DOHH2 (cell line): Measurements from ENCODE around the gene MRC2.

Experiments
- H3F3A ChIP-seq: fragments of 200-600 bp; sonication (generic), shearing (Covaris generic); 2 replicates; pipeline ENCODE4 v1.6.0; 2016; ENCODE audit warnings: antibody characterized with exemption, mild to moderate bottlenecking; ENCODE audit not compliant: control insufficient read depth, insufficient read depth
- H3K27ac ChIP-seq: fragments of 200-600 bp; sonication (generic); 2 replicates; pipeline ENCODE4 v1.5.1; 2014; ENCODE audit warnings: low read depth, mild to moderate bottlenecking, low read length, moderate library complexity
- H3K27me3 ChIP-seq: fragments of 200-600 bp; sonication (generic); 2 replicates; pipeline ENCODE4 v1.6.1; 2014; ENCODE audit warnings: mild to moderate bottlenecking, low read length, mixed read lengths; ENCODE audit not compliant: control insufficient read depth
- H3K36me3 ChIP-seq: fragments of 200-600 bp; sonication (generic); 2 replicates; pipeline ENCODE4 v1.6.1; 2014; ENCODE audit warnings: mild to moderate bottlenecking, low read length, moderate library complexity, mixed read lengths; ENCODE audit not compliant: control insufficient read depth
- H3K4me1 ChIP-seq: fragments of 200-600 bp; sonication (generic); 2 replicates; pipeline ENCODE4 v1.6.1; 2014; ENCODE audit warnings: mild to moderate bottlenecking, low read length, mixed read lengths; ENCODE audit not compliant: control insufficient read depth
- H3K4me2 ChIP-seq: fragments of 200-600 bp; sonication (generic); 2 replicates; pipeline ENCODE4 v1.6.0; 2014; ENCODE audit warnings: mild to moderate bottlenecking, low read length, moderate library complexity
- H3K4me3 ChIP-seq: fragments of 200-600 bp; sonication (generic); 2 replicates; pipeline ENCODE4 v1.5.1; 2014; ENCODE audit warnings: mild to moderate bottlenecking, low read length, mixed read lengths
- H3K79me2 ChIP-seq: fragments of 200-600 bp; sonication (generic); 2 replicates; pipeline ENCODE4 v1.6.1; 2014; ENCODE audit warnings: mild to moderate bottlenecking, low read length, mixed read lengths; ENCODE audit not compliant: control insufficient read depth
- H3K9me2 ChIP-seq: fragments of 200-600 bp; sonication (generic); replicated peaks from 2 replicates; pipeline ENCODE4 v1.6.1; 2014; ENCODE audit warnings: mild to moderate bottlenecking, low read length, mixed read lengths; ENCODE audit not compliant: control insufficient read depth
- H3K9me3 ChIP-seq: fragments of 200-600 bp; sonication (generic); 2 replicates; pipeline ENCODE4 v1.6.1; 2014; ENCODE audit warnings: antibody characterized with exemption, low read length, mixed read lengths; ENCODE audit not compliant: control insufficient read depth, insufficient read depth
- H4K20me1 ChIP-seq: fragments of 200-600 bp; sonication (generic); 2 replicates; pipeline ENCODE4 v1.6.0; 2014; ENCODE audit warnings: low read depth, mild to moderate bottlenecking, antibody characterized with exemption, low read length, moderate library complexity; ENCODE audit not compliant: control insufficient read depth, insufficient read depth
- EZH2phosphoT487 ChIP-seq: fragments of 200-600 bp; sonication (generic); IDR thresholded peaks from 2 replicates; pipeline ENCODE4 v1.6.1; 2017; ENCODE audit warnings: borderline replicate concordance, mild to moderate bottlenecking, antibody characterized with exemption, low read length, moderate library complexity, mixed read lengths
- TF ChIP-seq, protein P1 (sequence below): fragments of 200-600 bp; sonication (generic); IDR thresholded peaks from one replicate; pipeline ENCODE4 v1.5.1; 2014; ENCODE audit warnings: antibody characterized with exemption, mild to moderate bottlenecking, low read depth, low read length; ENCODE audit not compliant: poor library complexity, severe bottlenecking

The MRC2 gene

GRCh38 chr17:62631936-62632924, 4.8 kb downstream of the MRC2 start:
- Histone ChIP-seq H3K27ac (no peak overlapping the region), H3K9me3 (no peaks in the 10 kb centered on the region), H3K36me3 (no peaks in the 10 kb centered on the region), H3K27me3 (peaks cover 26% of the 10 kb centered on the region), H3F3A (no peaks in the 10 kb centered on the region), H3K4me2 (no peak overlapping the region), H3K4me3 (no peak overlapping the region), H3K79me2 (no peaks in the 10 kb centered on the region), H3K9me2 (no peaks in the 10 kb centered on the region), H4K20me1 (no peaks in the 10 kb centered on the region), H3K4me1 (0 out of 2 replicates have a peak, but pooled peaks cover 3% of the 10 kb centered on the region)
- TF ChIP-seq EZH2phosphoT487 = no peak
- TF ChIP-seq, protein P1, sequence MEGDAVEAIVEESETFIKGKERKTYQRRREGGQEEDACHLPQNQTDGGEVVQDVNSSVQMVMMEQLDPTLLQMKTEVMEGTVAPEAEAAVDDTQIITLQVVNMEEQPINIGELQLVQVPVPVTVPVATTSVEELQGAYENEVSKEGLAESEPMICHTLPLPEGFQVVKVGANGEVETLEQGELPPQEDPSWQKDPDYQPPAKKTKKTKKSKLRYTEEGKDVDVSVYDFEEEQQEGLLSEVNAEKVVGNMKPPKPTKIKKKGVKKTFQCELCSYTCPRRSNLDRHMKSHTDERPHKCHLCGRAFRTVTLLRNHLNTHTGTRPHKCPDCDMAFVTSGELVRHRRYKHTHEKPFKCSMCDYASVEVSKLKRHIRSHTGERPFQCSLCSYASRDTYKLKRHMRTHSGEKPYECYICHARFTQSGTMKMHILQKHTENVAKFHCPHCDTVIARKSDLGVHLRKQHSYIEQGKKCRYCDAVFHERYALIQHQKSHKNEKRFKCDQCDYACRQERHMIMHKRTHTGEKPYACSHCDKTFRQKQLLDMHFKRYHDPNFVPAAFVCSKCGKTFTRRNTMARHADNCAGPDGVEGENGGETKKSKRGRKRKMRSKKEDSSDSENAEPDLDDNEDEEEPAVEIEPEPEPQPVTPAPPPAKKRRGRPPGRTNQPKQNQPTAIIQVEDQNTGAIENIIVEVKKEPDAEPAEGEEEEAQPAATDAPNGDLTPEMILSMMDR = no peak

DNA sequence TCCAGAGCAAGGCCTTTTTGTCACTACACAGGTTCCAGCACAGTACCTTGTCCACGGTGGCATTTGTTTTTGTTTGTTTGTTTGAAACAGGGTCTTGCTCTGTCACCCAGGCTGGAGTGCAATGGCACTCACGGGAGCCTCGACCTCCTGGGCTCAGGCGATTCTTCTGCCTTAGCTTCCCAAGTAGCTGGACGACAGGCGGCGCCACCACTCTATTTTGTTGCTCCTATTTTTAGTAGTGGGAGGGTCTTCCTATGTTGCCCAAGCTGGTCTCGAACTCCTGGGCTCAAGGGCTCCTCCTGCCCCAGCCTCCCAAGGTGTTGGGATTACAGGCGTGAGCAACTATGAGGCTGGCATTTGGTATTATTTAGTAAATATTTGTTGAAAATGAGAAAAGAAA, 10.3 kb downstream of the MRC2 start:
- TF ChIP-seq EZH2phosphoT487 = no peak
- TF ChIP-seq, protein P1 = no peak
- H3F3A ChIP-seq = no peaks in the 10 kb centered on the region
- no peak overlapping the region for H3K4me3 ChIP-seq
- H3K4me2 ChIP-seq = no peak overlapping the region
- H3K27me3 ChIP-seq = peaks cover 13% of the 10 kb centered on the region
- H3K4me1 ChIP-seq = no peaks in the 10 kb centered on the region
- H3K27ac ChIP-seq = no peak overlapping the region
- H3K9me2 ChIP-seq = no peaks in the 10 kb centered on the region
- H3K36me3 ChIP-seq = no peaks in the 10 kb centered on the region
- no peaks in the 10 kb centered on the region for H4K20me1 ChIP-seq
- H3K9me3 ChIP-seq = no peaks in the 10 kb centered on the region
- H3K79me2 ChIP-seq = no peaks in the 10 kb centered on the region

DNA sequence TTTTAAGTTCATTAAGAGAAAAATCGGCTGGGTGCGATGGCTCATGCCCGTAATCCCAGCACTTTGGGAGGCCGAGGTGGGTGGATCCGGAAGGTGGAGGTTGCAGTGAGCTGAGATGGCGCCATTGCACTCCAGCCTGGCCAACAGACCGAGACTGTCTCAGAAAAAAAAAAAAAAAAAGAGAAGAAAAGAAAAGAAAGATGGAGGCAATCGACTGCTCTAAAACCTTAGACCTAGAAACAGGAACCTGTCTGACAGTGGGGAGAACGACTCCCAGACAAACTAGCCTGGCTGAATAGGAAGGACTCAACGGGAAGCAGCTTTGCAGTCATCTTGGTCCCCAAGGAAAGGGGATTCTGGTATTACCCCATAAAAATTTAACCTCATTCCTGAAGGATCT, 13.7 kb downstream of the MRC2 start:
- H3K4me1 ChIP-seq = no peaks in the 10 kb centered on the region
- H4K20me1 ChIP-seq = no peaks in the 10 kb centered on the region
- H3K4me3 ChIP-seq = no peak overlapping the region
- no peaks in the 10 kb centered on the region for H3F3A ChIP-seq
- no peaks in the 10 kb centered on the region for H3K9me3 ChIP-seq
- peaks cover 14% of the 10 kb centered on the region for H3K27me3 ChIP-seq
- no peaks in the 10 kb centered on the region for H3K36me3 ChIP-seq
- H3K79me2 ChIP-seq = no peaks in the 10 kb centered on the region
- TF ChIP-seq, protein P1 = no peak
- no peak for TF ChIP-seq EZH2phosphoT487
- H3K9me2 ChIP-seq = no peaks in the 10 kb centered on the region
- H3K27ac ChIP-seq = no peak overlapping the region
- no peak overlapping the region for H3K4me2 ChIP-seq
